Esophagus muscularis mucosa (tissue), 4 donors: ENCODE results near the gene ZC3H18. TPM values are rescaled to one million over a fixed set of nuclear protein-coding genes. Genes with fewer than 3 reads are reported as not detected.

Experiments used
- DNase-seq: peaks from one replicate; pipeline ENCODE4 v3.0.0-alpha.2; 2017; ENCODE audit errors: extremely low spot score
- H3K27ac ChIP-seq, 4 donors: fragments of 200-600 bp; sonication (generic); replicated peaks in 1 of 4; 1 replicate in 3 of 4; 2 replicates in 1 of 4; pipeline ENCODE4 v1.5.1; 2016 to 2019; ENCODE audit warnings: mild to moderate bottlenecking in 1 of 4
- H3K27me3 ChIP-seq, 4 donors: fragments of 200-600 bp; sonication (generic); one replicate each; pipeline versions ENCODE4 v1.5.1 to v1.6.0; 2016 to 2019
- H3K36me3 ChIP-seq, 4 donors: fragments of 200-600 bp; sonication (generic); one replicate each; pipeline ENCODE4 v1.5.1; 2016 to 2019
- H3K4me1 ChIP-seq, 4 donors: fragments of 200-600 bp; sonication (generic); one replicate each; pipeline ENCODE4 v1.5.1; 2016 to 2019
- H3K4me3 ChIP-seq, 4 donors: fragments of 200-600 bp; sonication (generic); 1 replicate in 2 of 4; 2 replicates in 2 of 4; pipeline ENCODE4 v1.5.1; 2016 to 2019; ENCODE audit warnings: mild to moderate bottlenecking in 4 of 4, moderate library complexity in 1 of 4
- H3K9me3 ChIP-seq, 4 donors: fragments of 200-600 bp; sonication (generic); 1 replicate in 3 of 4; 2 replicates in 1 of 4; pipeline ENCODE4 v1.5.1; 2016 to 2019
- EP300 ChIP-seq: sonication (generic); formaldehyde crosslinking; IDR thresholded peaks from one replicate; pipeline ENCODE4 v1.6.1; 2017; ENCODE audit warnings: antibody characterized with exemption
- POLR2A ChIP-seq: fragments of 450-650 bp; IDR thresholded peaks from one replicate; pipeline ENCODE4 v1.6.1; 2017; ENCODE audit warnings: antibody characterized with exemption, moderate library complexity, mild to moderate bottlenecking, low read depth
- POLR2AphosphoS5 ChIP-seq, 2 donors: sonication (generic); formaldehyde crosslinking; IDR thresholded peaks; one replicate each; pipeline ENCODE4 v1.6.1; 2017; ENCODE audit warnings: antibody characterized with exemption in 2 of 2
- WGBS: methylation state at CpG from one replicate; pipeline ENCODE4 v1.1.5; 2018; 5-methylcytosine and 5-hydroxymethylcytosine counted together
- intact Hi-C: fragments of 100-400 bp; cut with DNase I; formaldehyde crosslinking; loops from one replicate; pipeline ENCODE4 v1.15.1; 2023
- total RNA-seq, 4 donors: library from RNA; depleted of rRNA; stranded (reverse); fragments of >200 nt; gene quantifications; one replicate each; pipeline versions ENCODE4 v1.1.0 to v1.2.1, GENCODE V29; 2016
- TF ChIP-seq, protein P1 (sequence below), 3 experiments: fragments of 200-600 bp in 2 of 3; fragments of 450-650 bp in 1 of 3; sonication (generic) in 2 of 3; IDR thresholded peaks; one replicate each; pipeline ENCODE4 v1.5.1; 2017 to 2019; ENCODE audit warnings: antibody characterized with exemption in 3 of 3, mild to moderate bottlenecking in 2 of 3, moderate library complexity in 1 of 3

Gene ZC3H18
- total RNA-seq, 4 donors from 2014 or later = 15.9 to 29.1 (median 26.6) TPM

DNA sequence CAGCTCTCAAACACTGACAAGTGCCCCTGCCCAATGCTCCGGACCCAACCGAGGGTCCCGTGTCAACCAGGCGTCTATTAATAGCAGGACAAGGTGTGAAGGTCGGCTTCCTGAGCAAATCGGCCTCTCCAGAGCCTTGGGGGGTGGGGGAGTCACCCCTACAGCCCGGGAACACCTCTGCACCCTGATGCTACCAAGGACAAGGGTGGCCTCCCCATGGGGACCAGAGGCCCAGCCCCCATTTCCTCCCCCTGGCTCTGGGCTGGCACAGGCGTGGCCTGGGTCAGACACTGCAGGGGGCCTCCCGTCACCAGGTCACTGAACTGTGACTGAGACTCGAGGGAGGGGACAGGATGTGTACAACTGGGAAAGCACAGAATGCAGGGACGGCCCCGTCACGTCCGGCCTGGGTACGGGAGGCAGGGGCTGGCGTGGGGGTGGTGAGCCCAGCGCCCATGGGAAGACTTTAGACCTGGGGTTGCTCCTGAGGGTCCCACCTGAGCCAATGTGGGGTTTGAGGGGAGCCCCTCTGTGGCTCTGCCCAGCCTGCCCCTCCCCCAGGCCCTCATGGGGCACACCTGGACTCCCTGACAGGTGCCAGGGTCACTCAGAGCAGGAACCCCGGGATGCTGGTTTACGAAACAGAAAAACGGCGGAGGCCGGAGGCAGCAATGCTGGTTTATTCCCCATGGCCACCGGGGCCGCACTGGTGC is 81.2 kb downstream of the ZC3H18 start:
- peaks cover 15 to 30% (median 26%) of the 10 kb centered on the region in 4 donors for H3K4me1 ChIP-seq
- 78% methylated on average over 12 of the region's 24 CpGs for WGBS
- intact Hi-C loops = no loop called here
- TF ChIP-seq EP300 = no peak
- peak; percentile 7 to 47 for TF ChIP-seq POLR2AphosphoS5 (IDR thresholded peaks at IDR 0.05)
- TF ChIP-seq POLR2A = no peak
- TF ChIP-seq, protein P1, sequence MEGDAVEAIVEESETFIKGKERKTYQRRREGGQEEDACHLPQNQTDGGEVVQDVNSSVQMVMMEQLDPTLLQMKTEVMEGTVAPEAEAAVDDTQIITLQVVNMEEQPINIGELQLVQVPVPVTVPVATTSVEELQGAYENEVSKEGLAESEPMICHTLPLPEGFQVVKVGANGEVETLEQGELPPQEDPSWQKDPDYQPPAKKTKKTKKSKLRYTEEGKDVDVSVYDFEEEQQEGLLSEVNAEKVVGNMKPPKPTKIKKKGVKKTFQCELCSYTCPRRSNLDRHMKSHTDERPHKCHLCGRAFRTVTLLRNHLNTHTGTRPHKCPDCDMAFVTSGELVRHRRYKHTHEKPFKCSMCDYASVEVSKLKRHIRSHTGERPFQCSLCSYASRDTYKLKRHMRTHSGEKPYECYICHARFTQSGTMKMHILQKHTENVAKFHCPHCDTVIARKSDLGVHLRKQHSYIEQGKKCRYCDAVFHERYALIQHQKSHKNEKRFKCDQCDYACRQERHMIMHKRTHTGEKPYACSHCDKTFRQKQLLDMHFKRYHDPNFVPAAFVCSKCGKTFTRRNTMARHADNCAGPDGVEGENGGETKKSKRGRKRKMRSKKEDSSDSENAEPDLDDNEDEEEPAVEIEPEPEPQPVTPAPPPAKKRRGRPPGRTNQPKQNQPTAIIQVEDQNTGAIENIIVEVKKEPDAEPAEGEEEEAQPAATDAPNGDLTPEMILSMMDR (IDR thresholded peaks at IDR 0.05) = no peak
- peaks cover 0 to 28% (median 0%) of the 10 kb centered on the region in 4 donors for H3K27me3 ChIP-seq
- H3K9me3 ChIP-seq = no peaks in the 10 kb centered on the region
- peak overlapping the region; percentile 55 to 73 (median 67) for H3K27ac ChIP-seq
- no peak for DNase-seq
- H3K4me3 ChIP-seq = peak overlapping the region; percentile 57 to 72 (median 64)
- peaks cover 0 to 44% (median 36%) of the 10 kb centered on the region in 4 donors for H3K36me3 ChIP-seq

DNA sequence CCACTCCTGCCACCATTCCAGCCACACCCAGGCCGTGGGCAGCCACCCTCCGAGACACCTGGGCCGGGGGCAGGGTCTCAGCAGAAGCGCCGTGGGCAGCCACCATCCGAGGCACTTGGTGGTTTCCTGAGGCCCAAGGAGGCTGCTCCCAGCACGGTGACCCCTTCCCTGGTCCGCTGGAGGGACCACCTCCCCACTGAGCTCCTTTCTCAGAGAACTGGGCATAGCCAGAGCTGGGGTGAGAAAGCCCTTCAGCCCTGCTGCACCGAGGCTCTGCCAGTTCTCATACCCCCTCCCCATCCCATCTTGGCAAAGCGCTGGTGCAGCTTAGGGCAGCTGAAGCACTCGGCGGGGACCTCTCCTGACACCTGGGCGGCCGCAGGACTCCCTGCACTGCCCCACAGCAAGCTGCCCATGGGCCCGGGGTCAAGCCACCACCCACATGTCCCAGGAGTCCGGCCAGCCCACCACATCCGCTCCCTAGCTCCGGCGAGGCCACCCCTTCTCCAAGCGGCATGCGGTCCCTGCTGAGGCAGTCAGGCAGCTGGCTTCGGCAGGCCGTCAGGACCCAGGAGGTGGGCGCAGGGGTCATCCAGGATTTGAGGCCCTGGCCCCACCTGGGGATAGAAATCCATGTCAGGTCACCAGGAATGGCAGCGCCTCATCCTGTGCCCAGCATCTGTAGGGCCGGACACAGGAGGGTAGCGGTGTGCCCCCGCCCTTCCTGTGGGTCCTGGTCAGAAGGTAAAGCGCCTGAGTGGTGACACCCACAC is 82.0 kb downstream of the ZC3H18 start:
- no peak for DNase-seq

GRCh38 chr16:88652762-88653063 is 82.5 kb downstream of the ZC3H18 start:
- peaks cover 0 to 28% (median 0%) of the 10 kb centered on the region in 4 donors for H3K27me3 ChIP-seq
- 98% methylated on average over 8 of the region's 8 CpGs for WGBS
- H3K9me3 ChIP-seq = no peaks in the 10 kb centered on the region
- no peak overlapping the region for H3K4me3 ChIP-seq
- H3K27ac ChIP-seq = peak overlapping the region in 1 of 4 donors; percentile 73
- intact Hi-C loops = no loop called here
- peaks cover 15 to 30% (median 26%) of the 10 kb centered on the region in 4 donors for H3K4me1 ChIP-seq
- no peak for DNase-seq
- peaks cover 5 to 57% (median 44%) of the 10 kb centered on the region in 4 donors for H3K36me3 ChIP-seq
- TF ChIP-seq, protein P1 (IDR thresholded peaks at IDR 0.05) = no peak
- no peak for TF ChIP-seq POLR2A
- no peak for TF ChIP-seq POLR2AphosphoS5 (IDR thresholded peaks at IDR 0.05)
- TF ChIP-seq EP300 = no peak

More for the DNA sequence above, 82.0 kb downstream of the ZC3H18 start:
- intact Hi-C loops = no loop called here
- H3K27me3 ChIP-seq = peaks cover 0 to 28% (median 0%) of the 10 kb centered on the region in 4 donors
- no peak overlapping the region for H3K4me3 ChIP-seq
- H3K4me1 ChIP-seq = peaks cover 15 to 30% (median 26%) of the 10 kb centered on the region in 4 donors
- no peaks in the 10 kb centered on the region for H3K9me3 ChIP-seq
- 82% methylated on average over 9 of the region's 29 CpGs for WGBS
- TF ChIP-seq, protein P1 (IDR thresholded peaks at IDR 0.05) = no peak
- TF ChIP-seq POLR2AphosphoS5 (IDR thresholded peaks at IDR 0.05) = no peak
- TF ChIP-seq POLR2A = no peak
- no peak for TF ChIP-seq EP300
- H3K27ac ChIP-seq = peak overlapping the region; percentile 13 to 73 (median 58)
- H3K36me3 ChIP-seq = peaks cover 0 to 52% (median 39%) of the 10 kb centered on the region in 4 donors

GRCh38 chr16:88653101-88653500 is 82.9 kb downstream of the ZC3H18 start:
- no peak for DNase-seq
- Histone ChIP-seq H3K27ac (no peak overlapping the region), H3K36me3 (peaks cover 5 to 61% (median 48%) of the 10 kb centered on the region in 4 donors), H3K4me1 (peaks cover 15 to 30% (median 26%) of the 10 kb centered on the region in 4 donors), H3K9me3 (no peaks in the 10 kb centered on the region), H3K4me3 (no peak overlapping the region), H3K27me3 (peaks cover 0 to 28% (median 0%) of the 10 kb centered on the region in 4 donors)
- intact Hi-C loops = no loop called here
- WGBS = 96% methylated on average over 6 of the region's 13 CpGs
- TF ChIP-seq, protein P1 (IDR thresholded peaks at IDR 0.05) = no peak
- TF ChIP-seq POLR2A (no peak), POLR2AphosphoS5 (IDR thresholded peaks at IDR 0.05) (no peak), EP300 (no peak)
